ENCODE data around the gene OR1N1. TPM values are rescaled to one million over a fixed set of nuclear protein-coding genes. Genes with fewer than 3 reads are reported as not detected.

OR1N1 gene
- total RNA-seq, 1 donor from 2014 or later, result not detected

GRCh38 chr9:122526602-122527001 is 491 bp downstream of the OR1N1 start:
- TF ChIP-seq CTCF (IDR thresholded peaks at IDR 0.05), result no peak
- Histone ChIP-seq H3K36me3 (no peaks in the 10 kb centered on the region), H3K9me3 (no peaks in the 10 kb centered on the region), H3K4me1 (no peaks in the 10 kb centered on the region), H3K27me3 (ENCODE audit: low read depth) (no peaks in the 10 kb centered on the region), H3K27ac (no peak overlapping the region), H3K4me3 (no peak overlapping the region)
- no peak for DNase-seq
- intact Hi-C loops (cut with DNase I), result no loop called here
- ATAC-seq, result no peak

- Histone ChIP-seq H3K27ac (no peak overlapping the region), H3K4me1 (no peaks in the 10 kb centered on the region), H3K36me3 (no peaks in the 10 kb centered on the region), H3K4me3 (no peak overlapping the region), H3K9me3 (no peaks in the 10 kb centered on the region), H3K27me3 (ENCODE audit: low read depth) (no peaks in the 10 kb centered on the region)
- DNase-seq (no peak), ATAC-seq (no peak)
- TF ChIP-seq CTCF (IDR thresholded peaks at IDR 0.05), result no peak
- intact Hi-C loops (cut with DNase I), result no loop called here
Observed at GRCh38 chr9:122519376-122519775, 7.7 kb downstream of the OR1N1 start.

GRCh38 chr9:122518841-122519240 is 8.3 kb downstream of the OR1N1 start, which contains the start of gene OR1J4:
TSS of gene OR1J4 (plus strand) at chr9:122519141. CDS start at chr9:122519141, 0 bp downstream.
- H3K27ac ChIP-seq, result no peak within 1 kb of the TSS
- H3K27me3 ChIP-seq (ENCODE audit: low read depth), result no peaks in the 10 kb centered on the region
- DNase-seq, result no peak
- no peaks in the 10 kb centered on the region for H3K36me3 ChIP-seq
- H3K4me3 ChIP-seq, result no peak within 1 kb of the TSS
- TF ChIP-seq CTCF (IDR thresholded peaks at IDR 0.05), result no peak
- H3K4me1 ChIP-seq, result no peaks in the 10 kb centered on the region
- no peak for ATAC-seq
- H3K9me3 ChIP-seq, result no peaks in the 10 kb centered on the region
- intact Hi-C loops (cut with DNase I), result no loop called here

GRCh38 chr9:122518226-122518625 is 8.9 kb downstream of the OR1N1 start:
- H3K36me3 ChIP-seq, result no peaks in the 10 kb centered on the region
- no peak overlapping the region for H3K27ac ChIP-seq
- intact Hi-C loops (cut with DNase I), result no loop called here
- TF ChIP-seq CTCF (IDR thresholded peaks at IDR 0.05), result no peak
- H3K4me1 ChIP-seq, result no peaks in the 10 kb centered on the region
- H3K9me3 ChIP-seq, result no peaks in the 10 kb centered on the region
- ATAC-seq (no peak), DNase-seq (no peak)
- no peak overlapping the region for H3K4me3 ChIP-seq
- H3K27me3 ChIP-seq (ENCODE audit: low read depth), result no peaks in the 10 kb centered on the region

GRCh38 chr9:122510502-122510901 is 16.6 kb downstream of the OR1N1 start, which contains the start of gene OR1J2:
TSS of gene OR1J2 (plus strand) at chr9:122510802. CDS start at chr9:122510802, 0 bp downstream.
- Histone ChIP-seq H3K4me1 (no peaks in the 10 kb centered on the region), H3K4me3 (no peak within 1 kb of the TSS), H3K27ac (no peak within 1 kb of the TSS), H3K36me3 (no peaks in the 10 kb centered on the region), H3K27me3 (ENCODE audit: low read depth) (peaks cover 2% of the 10 kb centered on the region), H3K9me3 (no peaks in the 10 kb centered on the region)
- intact Hi-C loops (cut with DNase I), result no loop called here
- TF ChIP-seq CTCF (IDR thresholded peaks at IDR 0.05), result no peak
- DNase-seq (no peak), ATAC-seq (no peak)

GRCh38 chr9:122506964-122507363 is 20.1 kb downstream of the OR1N1 start:
- Histone ChIP-seq H3K36me3 (no peaks in the 10 kb centered on the region), H3K27ac (no peak overlapping the region), H3K4me1 (no peaks in the 10 kb centered on the region), H3K4me3 (no peak overlapping the region), H3K9me3 (no peaks in the 10 kb centered on the region), H3K27me3 (ENCODE audit: low read depth) (peaks cover 2% of the 10 kb centered on the region)
- no peak for TF ChIP-seq CTCF (IDR thresholded peaks at IDR 0.05)
- intact Hi-C loops (cut with DNase I), result no loop called here
- ATAC-seq (no peak), DNase-seq (no peak)

Data from lower lobe of right lung (tissue), 2 donors.